SK-N-SH treated with all-trans-retinoic acid at 6 μM for 48 hours (cell line): ENCODE data around the gene C1orf52.

Source experiments
- ATAC-seq: fragments of 200-7000 bp; cut with Tn5 transposase; 3 replicates; pipeline ENCODE4 v1.9.1; 2020; ENCODE audit warnings: mild to moderate bottlenecking, moderate library complexity
- BACH2 ChIP-seq: fragments of 250-450 bp; sonication (Bioruptor Pico); IDR thresholded peaks from 2 replicates; pipeline ENCODE4 v1.9.0; 2021; ENCODE audit warnings: mild to moderate bottlenecking, borderline replicate concordance
- CSRNP3 ChIP-seq: fragments of 250-450 bp; sonication (Bioruptor Pico); IDR thresholded peaks from 2 replicates; pipeline ENCODE4 v1.5.1; 2021; ENCODE audit warnings: mild to moderate bottlenecking, moderate library complexity
- GLIS3 ChIP-seq: fragments of 250-450 bp; sonication (Bioruptor Pico); IDR thresholded peaks from 2 replicates; pipeline ENCODE4 v1.5.0; 2020; ENCODE audit warnings: mild to moderate bottlenecking, moderate library complexity
- ISL1 ChIP-seq: fragments of 250-450 bp; sonication (Bioruptor Pico); IDR thresholded peaks from 2 replicates; pipeline ENCODE4 v2.1.2; 2022; ENCODE audit warnings: mild to moderate bottlenecking, moderate library complexity
- OSR1 ChIP-seq: fragments of 250-450 bp; sonication (Bioruptor Pico); IDR thresholded peaks from 2 replicates; pipeline ENCODE4 v1.8.0; 2022; ENCODE audit warnings: moderate library complexity, mild to moderate bottlenecking, inconsistent platforms
- TSHZ2 ChIP-seq: fragments of 250-450 bp; sonication (Bioruptor Pico); IDR thresholded peaks from 2 replicates; pipeline ENCODE4 v1.5.0; 2020; ENCODE audit warnings: mild to moderate bottlenecking, moderate library complexity

C1orf52 gene

GRCh38 chr1:85201340-85202091, 57.9 kb downstream of the C1orf52 start:
- TF ChIP-seq BACH2, result no peak
- TF ChIP-seq GLIS3, result no peak
- no peak for TF ChIP-seq CSRNP3 (CRISPR knock-in tag)
- no peak for TF ChIP-seq OSR1
- TF ChIP-seq ISL1 (CRISPR knock-in tag), result no peak
- TF ChIP-seq TSHZ2 (CRISPR knock-in tag), result no peak

GRCh38 chr1:85200463-85201339, 58.8 kb downstream of the C1orf52 start, which contains the start of gene SYDE2:
SYDE2 (minus strand) TSS chr1:85201016; CDS start chr1:85200996, 20 bp downstream.
- no peak for TF ChIP-seq ISL1 (CRISPR knock-in tag)
- ATAC-seq, result peak; percentile 46

More at GRCh38 chr1:85201340-85202091, 57.9 kb downstream of the C1orf52 start:
- ATAC-seq, result peak; percentile 91
